Neural cell (in vitro differentiated cells): Measurements from ENCODE around the gene MGAT4D.

Experiments
- EP300 ChIP-seq: fragments of 450-650 bp; conservative IDR thresholded peaks from 2 replicates; pipeline ENCODE4 v1.6.1; 2014; ENCODE audit warnings: antibody characterized with exemption, mild to moderate bottlenecking, moderate library complexity; ENCODE audit not compliant: poor library complexity, severe bottlenecking
- EZH2 ChIP-seq: fragments of 200-600, 300-800 bp; shearing (Covaris generic), sonication (generic); IDR thresholded peaks from 2 replicates; pipeline ENCODE4 v1.6.1; 2014; ENCODE audit warnings: antibody characterized with exemption, low read length, borderline replicate concordance, mild to moderate bottlenecking; ENCODE audit not compliant: insufficient read depth, poor library complexity, severe bottlenecking
- MXI1 ChIP-seq: fragments of 450-650 bp; conservative IDR thresholded peaks from 2 replicates; pipeline ENCODE4 v1.6.1; 2014; ENCODE audit warnings: antibody characterized with exemption, mild to moderate bottlenecking; ENCODE audit not compliant: poor library complexity, severe bottlenecking
- SMC3 ChIP-seq: fragments of 450-650 bp; conservative IDR thresholded peaks from 2 replicates; pipeline ENCODE4 v1.6.1; 2014; ENCODE audit warnings: antibody characterized with exemption, mild to moderate bottlenecking, moderate library complexity; ENCODE audit not compliant: poor library complexity
- TAF1 ChIP-seq: IDR thresholded peaks from 2 replicates; pipeline ENCODE4 v1.6.1; 2012; ENCODE audit warnings: low read depth
- TF ChIP-seq, protein P1 (sequence below): fragments of 450-650 bp; IDR thresholded peaks from 2 replicates; pipeline ENCODE4 v1.5.1; 2014; ENCODE audit warnings: antibody characterized with exemption, mild to moderate bottlenecking, moderate library complexity; ENCODE audit not compliant: poor library complexity, severe bottlenecking
- TF ChIP-seq, protein P2 (sequence below): IDR thresholded peaks from 2 replicates; pipeline ENCODE4 v1.6.1; 2012; ENCODE audit warnings: borderline replicate concordance

DNA sequence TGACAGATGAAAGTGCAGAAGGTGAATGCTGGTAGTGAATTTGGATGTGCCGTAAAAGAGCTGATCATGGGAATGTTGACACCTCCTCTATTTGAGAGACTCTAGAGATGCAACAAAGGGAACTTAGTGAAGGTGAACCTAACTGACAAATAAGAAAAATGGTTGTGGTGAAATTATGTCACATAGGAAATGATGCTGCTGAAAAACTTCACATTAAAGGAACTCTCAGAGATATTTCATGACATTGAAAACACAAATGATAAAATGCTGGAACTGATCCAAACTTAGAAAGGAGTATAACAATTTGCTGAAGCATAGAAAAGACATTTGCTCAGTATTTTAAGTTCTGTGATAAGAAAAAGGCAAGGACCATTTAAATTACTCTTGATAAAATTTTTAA lies 31.9 kb downstream of the MGAT4D start:
- no peak for TF ChIP-seq EP300
- TF ChIP-seq, protein P1, sequence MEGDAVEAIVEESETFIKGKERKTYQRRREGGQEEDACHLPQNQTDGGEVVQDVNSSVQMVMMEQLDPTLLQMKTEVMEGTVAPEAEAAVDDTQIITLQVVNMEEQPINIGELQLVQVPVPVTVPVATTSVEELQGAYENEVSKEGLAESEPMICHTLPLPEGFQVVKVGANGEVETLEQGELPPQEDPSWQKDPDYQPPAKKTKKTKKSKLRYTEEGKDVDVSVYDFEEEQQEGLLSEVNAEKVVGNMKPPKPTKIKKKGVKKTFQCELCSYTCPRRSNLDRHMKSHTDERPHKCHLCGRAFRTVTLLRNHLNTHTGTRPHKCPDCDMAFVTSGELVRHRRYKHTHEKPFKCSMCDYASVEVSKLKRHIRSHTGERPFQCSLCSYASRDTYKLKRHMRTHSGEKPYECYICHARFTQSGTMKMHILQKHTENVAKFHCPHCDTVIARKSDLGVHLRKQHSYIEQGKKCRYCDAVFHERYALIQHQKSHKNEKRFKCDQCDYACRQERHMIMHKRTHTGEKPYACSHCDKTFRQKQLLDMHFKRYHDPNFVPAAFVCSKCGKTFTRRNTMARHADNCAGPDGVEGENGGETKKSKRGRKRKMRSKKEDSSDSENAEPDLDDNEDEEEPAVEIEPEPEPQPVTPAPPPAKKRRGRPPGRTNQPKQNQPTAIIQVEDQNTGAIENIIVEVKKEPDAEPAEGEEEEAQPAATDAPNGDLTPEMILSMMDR: no peak
- TF ChIP-seq TAF1: no peak
- TF ChIP-seq SMC3: no peak
- TF ChIP-seq, protein P2, sequence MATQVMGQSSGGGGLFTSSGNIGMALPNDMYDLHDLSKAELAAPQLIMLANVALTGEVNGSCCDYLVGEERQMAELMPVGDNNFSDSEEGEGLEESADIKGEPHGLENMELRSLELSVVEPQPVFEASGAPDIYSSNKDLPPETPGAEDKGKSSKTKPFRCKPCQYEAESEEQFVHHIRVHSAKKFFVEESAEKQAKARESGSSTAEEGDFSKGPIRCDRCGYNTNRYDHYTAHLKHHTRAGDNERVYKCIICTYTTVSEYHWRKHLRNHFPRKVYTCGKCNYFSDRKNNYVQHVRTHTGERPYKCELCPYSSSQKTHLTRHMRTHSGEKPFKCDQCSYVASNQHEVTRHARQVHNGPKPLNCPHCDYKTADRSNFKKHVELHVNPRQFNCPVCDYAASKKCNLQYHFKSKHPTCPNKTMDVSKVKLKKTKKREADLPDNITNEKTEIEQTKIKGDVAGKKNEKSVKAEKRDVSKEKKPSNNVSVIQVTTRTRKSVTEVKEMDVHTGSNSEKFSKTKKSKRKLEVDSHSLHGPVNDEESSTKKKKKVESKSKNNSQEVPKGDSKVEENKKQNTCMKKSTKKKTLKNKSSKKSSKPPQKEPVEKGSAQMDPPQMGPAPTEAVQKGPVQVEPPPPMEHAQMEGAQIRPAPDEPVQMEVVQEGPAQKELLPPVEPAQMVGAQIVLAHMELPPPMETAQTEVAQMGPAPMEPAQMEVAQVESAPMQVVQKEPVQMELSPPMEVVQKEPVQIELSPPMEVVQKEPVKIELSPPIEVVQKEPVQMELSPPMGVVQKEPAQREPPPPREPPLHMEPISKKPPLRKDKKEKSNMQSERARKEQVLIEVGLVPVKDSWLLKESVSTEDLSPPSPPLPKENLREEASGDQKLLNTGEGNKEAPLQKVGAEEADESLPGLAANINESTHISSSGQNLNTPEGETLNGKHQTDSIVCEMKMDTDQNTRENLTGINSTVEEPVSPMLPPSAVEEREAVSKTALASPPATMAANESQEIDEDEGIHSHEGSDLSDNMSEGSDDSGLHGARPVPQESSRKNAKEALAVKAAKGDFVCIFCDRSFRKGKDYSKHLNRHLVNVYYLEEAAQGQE: no peak
- no peak for TF ChIP-seq EZH2
- no peak for TF ChIP-seq MXI1
